ENCODE results near the gene TGM6. TPM values are rescaled to one million over a fixed set of nuclear protein-coding genes. Genes with fewer than 3 reads are reported as not detected.
A peak's percentile ranks its signal among the peaks of the same experiment; 100 is the strongest.

TGM6 gene
- total RNA-seq, 2 donors from 2014 or later: not detected

DNA sequence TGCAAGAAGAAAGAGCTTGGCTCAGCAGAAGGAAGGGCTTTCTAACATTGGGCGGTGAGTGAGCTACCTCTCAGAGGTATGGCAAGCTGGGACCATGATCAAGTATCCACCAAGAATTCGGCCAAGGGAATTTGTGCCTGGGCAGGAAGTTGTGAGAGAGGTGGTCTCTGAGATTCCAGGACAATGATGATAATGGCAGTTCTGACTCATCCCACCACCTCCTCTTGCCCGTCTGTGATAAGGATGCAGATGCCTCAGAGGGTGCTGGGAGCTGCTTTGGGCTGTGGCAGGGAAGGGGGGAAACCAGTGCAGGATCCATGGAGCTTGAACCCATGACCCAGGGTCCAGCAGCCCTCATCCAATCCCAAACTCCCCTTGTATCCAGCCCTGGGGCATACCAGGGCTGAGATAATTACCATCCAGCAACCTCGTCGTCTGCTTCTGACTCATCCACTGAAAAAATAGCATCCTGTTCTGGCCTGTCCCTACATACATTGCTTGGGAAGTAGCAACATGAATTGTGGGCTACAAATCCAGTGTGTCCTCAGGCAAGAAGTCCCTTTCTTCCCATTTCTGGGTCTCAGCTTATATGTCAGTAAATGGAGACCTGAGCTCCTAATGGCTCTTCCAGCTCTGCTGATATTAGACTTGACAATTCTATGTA, 5.9 kb downstream of the TGM6 start:
- no peaks in the 10 kb centered on the region for H3K36me3 ChIP-seq
- H3K9me3 ChIP-seq: no peaks in the 10 kb centered on the region
- ATAC-seq (ENCODE audit: insufficient number of reproducible peaks, low FRiP score, low read depth): no peak
- no peaks in the 10 kb centered on the region for H3K27me3 ChIP-seq (replicated peaks; ENCODE audit: insufficient read depth)
- H3K4me3 ChIP-seq: no peak overlapping the region
- no peak for DNase-seq (ENCODE audit: low spot score)
- no peaks in the 10 kb centered on the region for H3K4me1 ChIP-seq (ENCODE audit: control insufficient read depth in 1 of 2, low read depth in 2 of 2)
- H3K27ac ChIP-seq: no peak overlapping the region
- TF ChIP-seq, protein P1, sequence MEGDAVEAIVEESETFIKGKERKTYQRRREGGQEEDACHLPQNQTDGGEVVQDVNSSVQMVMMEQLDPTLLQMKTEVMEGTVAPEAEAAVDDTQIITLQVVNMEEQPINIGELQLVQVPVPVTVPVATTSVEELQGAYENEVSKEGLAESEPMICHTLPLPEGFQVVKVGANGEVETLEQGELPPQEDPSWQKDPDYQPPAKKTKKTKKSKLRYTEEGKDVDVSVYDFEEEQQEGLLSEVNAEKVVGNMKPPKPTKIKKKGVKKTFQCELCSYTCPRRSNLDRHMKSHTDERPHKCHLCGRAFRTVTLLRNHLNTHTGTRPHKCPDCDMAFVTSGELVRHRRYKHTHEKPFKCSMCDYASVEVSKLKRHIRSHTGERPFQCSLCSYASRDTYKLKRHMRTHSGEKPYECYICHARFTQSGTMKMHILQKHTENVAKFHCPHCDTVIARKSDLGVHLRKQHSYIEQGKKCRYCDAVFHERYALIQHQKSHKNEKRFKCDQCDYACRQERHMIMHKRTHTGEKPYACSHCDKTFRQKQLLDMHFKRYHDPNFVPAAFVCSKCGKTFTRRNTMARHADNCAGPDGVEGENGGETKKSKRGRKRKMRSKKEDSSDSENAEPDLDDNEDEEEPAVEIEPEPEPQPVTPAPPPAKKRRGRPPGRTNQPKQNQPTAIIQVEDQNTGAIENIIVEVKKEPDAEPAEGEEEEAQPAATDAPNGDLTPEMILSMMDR (IDR thresholded peaks at IDR 0.05): no peak

DNA sequence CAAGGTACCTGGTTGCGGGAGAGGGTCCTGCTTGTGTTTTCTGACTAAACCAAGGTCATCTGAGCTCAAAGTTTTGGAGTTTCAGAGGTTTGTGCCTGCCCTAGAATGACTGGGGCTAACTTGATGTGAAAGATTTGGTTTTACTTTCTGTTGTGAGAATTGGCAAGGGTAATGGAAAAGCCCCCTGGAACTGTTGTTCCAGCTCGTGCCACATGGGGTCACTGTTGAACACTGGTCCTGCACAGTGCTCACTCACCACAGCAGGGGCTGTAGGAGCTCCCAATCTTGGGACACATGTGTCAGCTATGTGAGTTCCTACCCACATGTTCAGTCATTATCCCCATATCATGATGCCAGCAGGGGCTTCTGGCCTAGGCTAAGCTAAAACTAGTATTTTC, 6.5 kb downstream of the TGM6 start:
- Histone ChIP-seq H3K36me3 (no peaks in the 10 kb centered on the region), H3K27me3 (replicated peaks; ENCODE audit: insufficient read depth) (no peaks in the 10 kb centered on the region), H3K9me3 (no peaks in the 10 kb centered on the region), H3K27ac (no peak overlapping the region), H3K4me3 (no peak overlapping the region), H3K4me1 (ENCODE audit: control insufficient read depth in 1 of 2, low read depth in 2 of 2) (no peaks in the 10 kb centered on the region)
- TF ChIP-seq, protein P1 (IDR thresholded peaks at IDR 0.05): peak; percentile 7
- ATAC-seq (ENCODE audit: insufficient number of reproducible peaks, low FRiP score, low read depth) (no peak), DNase-seq (ENCODE audit: low spot score) (no peak)

DNA sequence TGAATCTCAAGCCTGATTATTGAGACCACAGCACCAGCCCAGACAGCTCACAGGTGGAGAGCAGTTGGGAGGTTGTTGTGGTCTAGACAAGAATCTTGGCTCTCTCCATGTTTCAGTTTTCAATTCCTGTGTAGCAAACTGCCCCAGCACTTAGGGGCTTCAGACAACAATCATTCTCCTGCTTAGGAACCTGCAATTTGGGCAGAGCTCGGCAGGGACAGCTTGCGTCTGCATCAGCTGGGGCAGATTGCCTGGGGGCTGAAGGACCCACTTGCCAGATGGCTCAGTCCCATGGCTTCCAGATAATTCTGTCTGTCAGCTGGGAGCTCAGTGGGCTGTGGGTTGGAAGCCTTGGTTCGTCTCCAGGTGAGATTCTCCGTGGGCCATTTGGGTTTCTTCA, 6.9 kb downstream of the TGM6 start:
- H3K27me3 ChIP-seq (replicated peaks; ENCODE audit: insufficient read depth): no peaks in the 10 kb centered on the region
- H3K9me3 ChIP-seq: no peaks in the 10 kb centered on the region
- ATAC-seq (ENCODE audit: insufficient number of reproducible peaks, low FRiP score, low read depth): no peak
- no peaks in the 10 kb centered on the region for H3K36me3 ChIP-seq
- H3K27ac ChIP-seq: no peak overlapping the region
- no peak overlapping the region for H3K4me3 ChIP-seq
- TF ChIP-seq, protein P1 (IDR thresholded peaks at IDR 0.05): no peak
- DNase-seq (ENCODE audit: low spot score): no peak
- no peaks in the 10 kb centered on the region for H3K4me1 ChIP-seq (ENCODE audit: control insufficient read depth in 1 of 2, low read depth in 2 of 2)

DNA sequence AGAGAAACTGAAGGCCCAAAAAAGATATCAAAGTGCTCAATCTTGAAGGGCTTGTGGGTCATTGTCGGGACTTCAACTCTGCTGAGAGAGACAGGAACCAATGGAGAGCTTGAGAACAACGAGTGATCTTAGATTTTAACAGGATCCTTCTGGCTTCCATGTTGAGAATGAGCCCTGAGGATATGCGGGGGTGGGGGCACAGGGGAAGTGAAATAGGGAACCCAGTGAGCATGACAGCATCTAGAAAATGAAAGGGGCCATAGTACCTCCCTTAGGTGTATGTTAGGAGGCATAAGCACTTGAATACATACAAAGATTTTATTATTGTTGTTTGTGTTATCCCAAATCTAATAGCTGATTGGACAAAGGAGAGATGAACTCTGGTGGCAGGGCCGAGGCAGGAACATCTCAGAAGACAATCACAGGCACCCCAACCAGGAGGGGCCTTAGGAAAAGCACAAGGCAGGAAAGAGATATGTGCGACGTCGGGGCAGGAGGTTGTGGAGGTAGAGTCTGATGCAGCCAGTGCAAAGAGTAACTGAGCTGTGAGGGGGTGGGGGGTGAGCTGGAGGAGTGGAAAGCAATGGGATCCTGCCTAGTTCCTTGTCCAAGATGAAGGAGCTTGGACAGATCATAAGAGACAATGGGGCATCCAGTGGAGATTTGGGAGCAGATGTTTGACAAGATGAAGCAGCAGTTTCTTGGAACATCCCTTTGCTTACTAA, 10.4 kb downstream of the TGM6 start:
- TF ChIP-seq, protein P1 (IDR thresholded peaks at IDR 0.05): no peak
- no peak for ATAC-seq (ENCODE audit: insufficient number of reproducible peaks, low FRiP score, low read depth)

DNA sequence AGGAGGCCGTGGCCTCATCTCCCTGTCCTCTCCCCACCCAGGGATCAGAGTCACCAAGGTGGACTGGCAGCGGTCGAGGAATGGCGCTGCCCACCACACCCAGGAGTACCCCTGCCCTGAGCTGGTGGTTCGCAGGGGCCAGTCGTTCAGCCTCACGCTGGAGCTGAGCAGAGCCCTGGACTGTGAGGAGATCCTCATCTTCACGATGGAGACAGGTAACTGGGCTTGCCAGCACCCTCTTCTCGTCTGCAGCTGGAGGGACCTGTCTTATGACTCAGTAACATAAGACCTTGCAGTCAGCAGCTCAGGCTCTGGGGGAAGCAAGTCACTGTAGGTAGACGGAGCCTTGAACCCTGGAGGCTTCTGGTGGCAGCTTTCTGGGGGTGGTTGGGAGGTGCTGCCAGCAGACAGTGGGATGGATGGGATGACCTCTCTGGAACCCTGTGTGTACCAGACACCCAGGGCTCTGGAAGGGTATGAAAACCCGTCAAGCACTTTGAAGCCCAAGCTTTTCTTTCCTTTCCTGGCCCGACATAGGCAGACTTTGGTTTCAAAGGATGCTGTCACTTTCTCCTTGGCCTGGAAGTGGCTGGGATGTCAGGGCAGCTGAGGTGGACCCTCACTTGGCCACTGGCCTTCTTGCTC, 13.8 kb downstream of the TGM6 start:
- Histone ChIP-seq H3K36me3 (no peaks in the 10 kb centered on the region), H3K27ac (no peak overlapping the region), H3K4me3 (no peak overlapping the region), H3K9me3 (no peaks in the 10 kb centered on the region), H3K27me3 (replicated peaks; ENCODE audit: insufficient read depth) (no peaks in the 10 kb centered on the region), H3K4me1 (ENCODE audit: control insufficient read depth in 1 of 2, low read depth in 2 of 2) (no peaks in the 10 kb centered on the region)
- ATAC-seq (ENCODE audit: insufficient number of reproducible peaks, low FRiP score, low read depth): no peak
- TF ChIP-seq, protein P1 (IDR thresholded peaks at IDR 0.05): no peak
- DNase-seq (ENCODE audit: low spot score): no peak

More for the DNA sequence above, 10.4 kb downstream of the TGM6 start:
- DNase-seq (ENCODE audit: low spot score): no peak
- no peaks in the 10 kb centered on the region for H3K4me1 ChIP-seq (ENCODE audit: control insufficient read depth in 1 of 2, low read depth in 2 of 2)
- H3K27me3 ChIP-seq (replicated peaks; ENCODE audit: insufficient read depth): no peaks in the 10 kb centered on the region
- no peak overlapping the region for H3K27ac ChIP-seq
- H3K36me3 ChIP-seq: no peaks in the 10 kb centered on the region
- no peak overlapping the region for H3K4me3 ChIP-seq
- no peaks in the 10 kb centered on the region for H3K9me3 ChIP-seq
